DND-41 (cell line): Measurements from ENCODE around the gene FGF14.

Experiments used
- EZH2 ChIP-seq: IDR thresholded peaks from 3 replicates; pipeline ENCODE4 v1.6.1; 2012; ENCODE audit warnings: borderline replicate concordance, low read depth, mild to moderate bottlenecking, moderate library complexity, low read length, inconsistent platforms; ENCODE audit not compliant: severe bottlenecking
- TF ChIP-seq, protein P1 (sequence below): IDR thresholded peaks from 2 replicates; pipeline ENCODE4 v1.5.1; 2012; ENCODE audit warnings: borderline replicate concordance, low read length, moderate library complexity, mild to moderate bottlenecking; ENCODE audit not compliant: poor library complexity, severe bottlenecking; ENCODE audit errors: extremely low read depth

GRCh38 chr13:101915755-101916107, 486.1 kb downstream of the FGF14 start:
- TF ChIP-seq, protein P1, sequence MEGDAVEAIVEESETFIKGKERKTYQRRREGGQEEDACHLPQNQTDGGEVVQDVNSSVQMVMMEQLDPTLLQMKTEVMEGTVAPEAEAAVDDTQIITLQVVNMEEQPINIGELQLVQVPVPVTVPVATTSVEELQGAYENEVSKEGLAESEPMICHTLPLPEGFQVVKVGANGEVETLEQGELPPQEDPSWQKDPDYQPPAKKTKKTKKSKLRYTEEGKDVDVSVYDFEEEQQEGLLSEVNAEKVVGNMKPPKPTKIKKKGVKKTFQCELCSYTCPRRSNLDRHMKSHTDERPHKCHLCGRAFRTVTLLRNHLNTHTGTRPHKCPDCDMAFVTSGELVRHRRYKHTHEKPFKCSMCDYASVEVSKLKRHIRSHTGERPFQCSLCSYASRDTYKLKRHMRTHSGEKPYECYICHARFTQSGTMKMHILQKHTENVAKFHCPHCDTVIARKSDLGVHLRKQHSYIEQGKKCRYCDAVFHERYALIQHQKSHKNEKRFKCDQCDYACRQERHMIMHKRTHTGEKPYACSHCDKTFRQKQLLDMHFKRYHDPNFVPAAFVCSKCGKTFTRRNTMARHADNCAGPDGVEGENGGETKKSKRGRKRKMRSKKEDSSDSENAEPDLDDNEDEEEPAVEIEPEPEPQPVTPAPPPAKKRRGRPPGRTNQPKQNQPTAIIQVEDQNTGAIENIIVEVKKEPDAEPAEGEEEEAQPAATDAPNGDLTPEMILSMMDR: no peak
- TF ChIP-seq EZH2: no peak
